Suppressor macrophage treated with lipopolysaccharide for 1 hour (primary cell): Measurements from ENCODE around the gene NPHS2.
"Not testable (repeated sequence)": the region's sequence is repeated elsewhere in the genome, so short reads cannot be mapped to it uniquely, and the experiment has no call there.

Source experiments
- DNase-seq, 3 donors: peaks; one replicate each; pipeline ENCODE4 v3.0.0-alpha.2; 2020 to 2022

The NPHS2 gene

GRCh38 chr1:179545321-179545720, 30.4 kb downstream of the NPHS2 start:
- no peak for DNase-seq

DNA sequence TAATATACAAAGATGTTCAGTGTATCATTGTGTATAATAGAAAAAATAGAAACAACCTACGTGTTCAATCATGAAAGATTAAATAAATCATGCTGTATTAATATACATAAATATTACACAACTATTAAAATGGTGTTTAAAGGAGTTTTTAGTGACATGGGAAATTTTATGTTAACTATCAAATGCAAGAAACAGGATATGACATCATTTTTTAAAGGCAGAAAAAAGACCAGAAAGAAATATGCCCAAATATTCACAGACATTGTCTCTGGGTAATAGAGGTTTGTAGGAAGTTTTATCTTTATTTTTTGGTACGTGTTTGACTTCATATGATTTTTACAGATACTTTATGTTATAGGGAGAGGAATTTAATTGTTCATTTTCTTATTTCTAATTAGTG, 34.0 kb downstream of the NPHS2 start:
- no peak for DNase-seq

- DNase-seq = no peak
These were observed 45.4 kb downstream of the NPHS2 start for GRCh38 chr1:179530352-179530751.

GRCh38 chr1:179529482-179530195, 46.1 kb downstream of the NPHS2 start:
- DNase-seq = no peak

GRCh38 chr1:179518544-179518943, 57.2 kb downstream of the NPHS2 start:
- DNase-seq = not testable (repeated sequence)

GRCh38 chr1:179516976-179517705, 58.6 kb downstream of the NPHS2 start:
- DNase-seq = peak in 1 of 3 donors; percentile 5

- peak in 1 of 3 donors; percentile 14 for DNase-seq
These were observed 65.7 kb downstream of the NPHS2 start for GRCh38 chr1:179510038-179510437.

DNA sequence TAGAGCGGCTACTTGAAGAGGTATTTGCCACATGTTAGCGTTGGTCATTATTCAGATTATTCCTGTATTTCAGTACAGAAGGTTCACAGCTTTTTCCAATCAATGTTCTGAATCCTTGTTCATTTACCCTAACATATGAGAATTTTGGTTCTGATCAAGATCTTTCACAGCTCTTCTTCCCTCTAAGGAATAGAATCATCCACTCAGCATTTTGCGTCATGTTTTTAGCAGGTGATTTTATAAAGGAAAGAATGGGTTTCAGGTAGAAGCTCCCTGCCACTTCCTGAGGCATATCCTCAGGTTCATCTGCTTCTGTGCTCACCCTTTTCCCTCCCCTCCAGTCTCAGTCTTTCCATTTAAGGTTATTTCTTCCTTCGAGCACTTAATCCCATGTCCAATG, 66.4 kb downstream of the NPHS2 start:
- DNase-seq = no peak

DNA sequence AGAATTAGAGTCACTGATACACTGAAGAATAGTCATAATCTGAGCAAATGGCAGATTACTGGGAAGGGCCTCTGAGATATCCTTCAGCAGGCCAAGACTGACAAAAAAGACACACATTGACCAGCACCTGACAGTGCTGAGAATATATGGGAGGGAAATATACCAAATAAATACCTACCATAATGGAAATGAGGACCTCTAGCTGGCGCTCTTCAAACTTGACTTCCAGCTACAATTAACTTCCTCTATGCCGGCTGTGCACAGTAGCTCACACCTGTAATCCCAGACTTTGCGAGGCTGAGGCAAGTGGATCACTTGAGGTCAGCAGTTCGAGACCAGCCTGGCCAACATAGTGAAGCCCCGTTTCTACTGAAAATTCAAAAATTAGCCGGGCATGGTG, 69.5 kb downstream of the NPHS2 start:
- DNase-seq = peak in 1 of 3 donors; percentile 10
